Measurements from ENCODE around the gene SLC22A23.

The SLC22A23 gene

GRCh38 chr6:3277851-3278416 is 178.9 kb downstream of the SLC22A23 start:
- no peak for DNase-seq
- in situ Hi-C loops (cut with HindIII; ENCODE audit: low pct_ligation_motif_present, low pct_unique_long_range_greater_than_20kb, low sequenced_read_pairs) = no loop called here

GRCh38 chr6:3277251-3277650 is 179.6 kb downstream of the SLC22A23 start:
- in situ Hi-C loops (cut with HindIII; ENCODE audit: low pct_ligation_motif_present, low pct_unique_long_range_greater_than_20kb, low sequenced_read_pairs) = no loop called here
- no peak for DNase-seq

- in situ Hi-C loops (cut with HindIII; ENCODE audit: low pct_ligation_motif_present, low pct_unique_long_range_greater_than_20kb, low sequenced_read_pairs) = no loop called here
- DNase-seq = no peak
These were observed 180.4 kb downstream of the SLC22A23 start for GRCh38 chr6:3276174-3277167.

GRCh38 chr6:3273707-3274521 is 182.9 kb downstream of the SLC22A23 start:
- no peak for DNase-seq
- in situ Hi-C loops (cut with HindIII; ENCODE audit: low pct_ligation_motif_present, low pct_unique_long_range_greater_than_20kb, low sequenced_read_pairs) = no loop called here

- DNase-seq = no peak
- in situ Hi-C loops (cut with HindIII; ENCODE audit: low pct_ligation_motif_present, low pct_unique_long_range_greater_than_20kb, low sequenced_read_pairs) = no loop called here
These were observed 183.8 kb downstream of the SLC22A23 start for GRCh38 chr6:3272911-3273547.

GRCh38 chr6:3271756-3272155 is 185.1 kb downstream of the SLC22A23 start:
- in situ Hi-C loops (cut with HindIII; ENCODE audit: low pct_ligation_motif_present, low pct_unique_long_range_greater_than_20kb, low sequenced_read_pairs) = no loop called here

GRCh38 chr6:3270258-3270657 is 186.6 kb downstream of the SLC22A23 start:
- in situ Hi-C loops (cut with HindIII; ENCODE audit: low pct_ligation_motif_present, low pct_unique_long_range_greater_than_20kb, low sequenced_read_pairs) = no loop called here
- DNase-seq = no peak

More at GRCh38 chr6:3271756-3272155, 185.1 kb downstream of the SLC22A23 start:
- DNase-seq = no peak

- DNase-seq = no peak
- in situ Hi-C loops (cut with HindIII; ENCODE audit: low pct_ligation_motif_present, low pct_unique_long_range_greater_than_20kb, low sequenced_read_pairs) = no loop called here
These were observed 187.4 kb downstream of the SLC22A23 start for GRCh38 chr6:3269281-3269975.

GRCh38 chr6:3268680-3269079 is 188.2 kb downstream of the SLC22A23 start:
- DNase-seq = no peak
- in situ Hi-C loops (cut with HindIII; ENCODE audit: low pct_ligation_motif_present, low pct_unique_long_range_greater_than_20kb, low sequenced_read_pairs) = no loop called here

GRCh38 chr6:3267162-3267561 is 189.7 kb downstream of the SLC22A23 start:
- in situ Hi-C loops (cut with HindIII; ENCODE audit: low pct_ligation_motif_present, low pct_unique_long_range_greater_than_20kb, low sequenced_read_pairs) = no loop called here

GRCh38 chr6:3266170-3266569 is 190.7 kb downstream of the SLC22A23 start:
- in situ Hi-C loops (cut with HindIII; ENCODE audit: low pct_ligation_motif_present, low pct_unique_long_range_greater_than_20kb, low sequenced_read_pairs) = no loop called here
- DNase-seq = no peak

More at GRCh38 chr6:3267162-3267561, 189.7 kb downstream of the SLC22A23 start:
- no peak for DNase-seq

- DNase-seq = no peak
- in situ Hi-C loops (cut with HindIII; ENCODE audit: low pct_ligation_motif_present, low pct_unique_long_range_greater_than_20kb, low sequenced_read_pairs) = no loop called here
These were observed 191.2 kb downstream of the SLC22A23 start for GRCh38 chr6:3265671-3266070.

GRCh38 chr6:3264356-3264755 is 192.5 kb downstream of the SLC22A23 start:
- in situ Hi-C loops (cut with HindIII; ENCODE audit: low pct_ligation_motif_present, low pct_unique_long_range_greater_than_20kb, low sequenced_read_pairs) = no loop called here
- DNase-seq = no peak

- in situ Hi-C loops (cut with HindIII; ENCODE audit: low pct_ligation_motif_present, low pct_unique_long_range_greater_than_20kb, low sequenced_read_pairs) = no loop called here
- no peak for DNase-seq
These were observed 193.8 kb downstream of the SLC22A23 start for GRCh38 chr6:3263096-3263495.

- in situ Hi-C loops (cut with HindIII; ENCODE audit: low pct_ligation_motif_present, low pct_unique_long_range_greater_than_20kb, low sequenced_read_pairs) = no loop called here
- DNase-seq = no peak
These were observed 194.9 kb downstream of the SLC22A23 start for GRCh38 chr6:3261921-3262320.

GRCh38 chr6:3261518-3261820 is 195.4 kb downstream of the SLC22A23 start:
- in situ Hi-C loops (cut with HindIII; ENCODE audit: low pct_ligation_motif_present, low pct_unique_long_range_greater_than_20kb, low sequenced_read_pairs) = no loop called here
- DNase-seq = no peak

GRCh38 chr6:3260772-3261517 is 195.9 kb downstream of the SLC22A23 start:
- in situ Hi-C loops (cut with HindIII; ENCODE audit: low pct_ligation_motif_present, low pct_unique_long_range_greater_than_20kb, low sequenced_read_pairs) = no loop called here
- DNase-seq = no peak

- DNase-seq = no peak
These were observed 196.6 kb downstream of the SLC22A23 start for GRCh38 chr6:3260296-3260695.

More at GRCh38 chr6:3260296-3260695, 196.6 kb downstream of the SLC22A23 start:
- in situ Hi-C loops (cut with HindIII; ENCODE audit: low pct_ligation_motif_present, low pct_unique_long_range_greater_than_20kb, low sequenced_read_pairs) = no loop called here

Measured in ACHN (cell line).